GM18868 (cell line): ENCODE measurements around the gene HPN.
"Not testable (repeated sequence)": the region's sequence is repeated elsewhere in the genome, so short reads cannot be mapped to it uniquely, and the experiment has no call there.

ENCODE experiments used
- ATAC-seq: cut with Tn5 transposase; IDR thresholded peaks from one replicate; pipeline ENCODE4 v1.9.1; 2021; ENCODE audit warnings: mild to moderate bottlenecking, moderate library complexity; ENCODE audit not compliant: unreplicated experiment

Gene HPN

GRCh38 chr19:35041548-35042055 is at the start of gene HPN:
Gene HPN, plus strand, starts transcription at chr19:35041721. Its CDS starts 786 bp downstream, at chr19:35042507.
- no peak for ATAC-seq

GRCh38 chr19:34992582-34992981 is 48.9 kb upstream of the HPN start:
- ATAC-seq, result not testable (repeated sequence)

GRCh38 chr19:34994286-34994642 is 47.3 kb upstream of the HPN start:
- no peak for ATAC-seq

- ATAC-seq, result no peak
Observed at GRCh38 chr19:34994643-34995541, 46.6 kb upstream of the HPN start.

- no peak for ATAC-seq
Observed at GRCh38 chr19:34995551-34995950, 46.0 kb upstream of the HPN start.

- ATAC-seq, result no peak
Observed at GRCh38 chr19:34997071-34997617, 44.4 kb upstream of the HPN start.

- not testable (repeated sequence) for ATAC-seq
Observed at GRCh38 chr19:34998224-34998623, 43.3 kb upstream of the HPN start.

GRCh38 chr19:34998777-34999497 is 42.6 kb upstream of the HPN start:
- ATAC-seq, result no peak

- peak; percentile 53 for ATAC-seq
Observed at GRCh38 chr19:34999498-35000337, 41.8 kb upstream of the HPN start, which contains the start of gene GRAMD1A. Gene GRAMD1A, plus strand, starts transcription at chr19:35000323. Its CDS starts 156 bp downstream, at chr19:35000479.

GRCh38 chr19:35000338-35000646 is 41.2 kb upstream of the HPN start:
- ATAC-seq, result no peak

- ATAC-seq, result no peak
Observed at GRCh38 chr19:35000647-35001501, 40.6 kb upstream of the HPN start.

GRCh38 chr19:35002037-35002535 is 39.4 kb upstream of the HPN start:
- no peak for ATAC-seq

- no peak for ATAC-seq
Observed at GRCh38 chr19:35004517-35005255, 36.8 kb upstream of the HPN start.

- no peak for ATAC-seq
Observed at GRCh38 chr19:35005256-35005977, 36.1 kb upstream of the HPN start.

- not testable (repeated sequence) for ATAC-seq
Observed at GRCh38 chr19:35006007-35006341, 35.5 kb upstream of the HPN start.

GRCh38 chr19:35006342-35006998 is 35.1 kb upstream of the HPN start:
- ATAC-seq, result no peak

GRCh38 chr19:35006999-35007365 is 34.5 kb upstream of the HPN start:
- ATAC-seq, result no peak

GRCh38 chr19:35007427-35007826 is 34.1 kb upstream of the HPN start:
- ATAC-seq, result not testable (repeated sequence)
